HCT116 (cell line): Measurements from ENCODE around the gene GSAP. TPM values are rescaled to one million over a fixed set of nuclear protein-coding genes. Genes with fewer than 3 reads are reported as not detected.

Experiments used
- ATAC-seq: fragments of 200-7000 bp; cut with Tn5 transposase; 2 replicates; pipeline ENCODE4 v1.9.1; 2020; ENCODE audit warnings: mild to moderate bottlenecking, moderate library complexity
- BruUV-seq: library from RNA; stranded (reverse); fragments of 400-500 nt; replicated peaks from 2 replicates; lab custom pipeline; 2021; lab: Mats Ljungman, UMichigan
- CTCF ChIA-PET: fragments of 300-600 bp; sonication (Branson Sonifier 250); formaldehyde crosslinking; loops from one replicate; lab custom pipeline; 2021; ENCODE audit warnings: antibody characterized with exemption; lab: Charles Lee
- POLR2A ChIA-PET: fragments of 300-600, 350-600 bp; sonication (Branson Sonifier 250); formaldehyde crosslinking; loops from one replicate; lab custom pipeline; 2021; ENCODE audit warnings: antibody characterized with exemption; lab: Charles Lee
- RAD21 ChIA-PET, 2 experiments: fragments of 300-600 bp; sonication (Branson Sonifier 250); formaldehyde crosslinking; loops; one replicate each; lab custom pipeline; 2023; ENCODE audit warnings: low total read pairs in 2 of 2; ENCODE audit not compliant: uncharacterized antibody in 2 of 2, unreplicated experiment in 2 of 2, low non-redundant PET in 1 of 2; lab: Charles Lee
- DNase-seq: peaks from one replicate; pipeline ENCODE4 v3.0.0-alpha.2; 2010; ENCODE audit warnings: low read depth, low spot score
- H2AFZ ChIP-seq: fragments of 200-600 bp; shearing (Covaris generic), sonication (generic); 2 replicates; pipeline ENCODE4 v1.6.1; 2017; ENCODE audit warnings: low read depth, mixed run types, mixed read lengths, antibody characterized with exemption, low read length; ENCODE audit not compliant: poor library complexity, severe bottlenecking
- H3K27ac ChIP-seq: 2 replicates; pipeline ENCODE4 v1.5.1; 2012; ENCODE audit warnings: low read depth, low read length
- H3K27me3 ChIP-seq: fragments of 200-600 bp; sonication (generic); 2 replicates; pipeline ENCODE4 v1.6.1; 2016; ENCODE audit warnings: mixed run types, low read length, mixed read lengths; ENCODE audit not compliant: insufficient read depth
- H3K36me3 ChIP-seq, 2 experiments: fragments of 200-500 bp in 1 of 2; fragments of 200-600 bp in 1 of 2; sonication (Bioruptor generic) in 1 of 2; sonication (generic) in 1 of 2; 2 replicates each; pipeline versions ENCODE4 v1.5.1 to v1.6.1; 2014 to 2016; ENCODE audit warnings: low read length in 2 of 2, inconsistent platforms in 1 of 2, mixed read lengths in 1 of 2, mixed run types in 1 of 2; ENCODE audit not compliant: insufficient read depth in 2 of 2, control insufficient read depth in 1 of 2
- H3K4me1 ChIP-seq, 2 experiments: fragments of 200-600 bp in 1 of 2; sonication (generic) in 1 of 2; 2 replicates each; pipeline versions ENCODE4 v1.5.1 to v1.6.1; 2012 to 2017; ENCODE audit warnings: low read length in 2 of 2, inconsistent platforms in 1 of 2, mild to moderate bottlenecking in 1 of 2, mixed read lengths in 1 of 2, mixed run types in 1 of 2, moderate library complexity in 1 of 2; ENCODE audit not compliant: insufficient read depth in 2 of 2, control insufficient read depth in 1 of 2
- H3K4me2 ChIP-seq: fragments of 200-600 bp; sonication (generic); 2 replicates; pipeline ENCODE4 v1.6.1; 2017; ENCODE audit warnings: mixed run types, low read length, mixed read lengths
- H3K4me3 ChIP-seq, 2 experiments: fragments of 200-600 bp in 1 of 2; sonication (generic) in 1 of 2; replicated peaks in 1 of 2; 2 replicates each; pipeline ENCODE4 v1.5.1; 2011 to 2016; ENCODE audit warnings: low read length in 2 of 2, control low read depth in 1 of 2, low read depth in 1 of 2, mild to moderate bottlenecking in 1 of 2, mixed read lengths in 1 of 2, mixed run types in 1 of 2
- H3K79me2 ChIP-seq: fragments of 200-600 bp; sonication (generic); 2 replicates; pipeline ENCODE4 v1.6.1; 2017; ENCODE audit warnings: mild to moderate bottlenecking, mixed run types, low read length, moderate library complexity, mixed read lengths; ENCODE audit not compliant: insufficient read depth
- H3K9ac ChIP-seq: fragments of 200-600 bp; sonication (generic); 2 replicates; pipeline ENCODE4 v1.6.1; 2016; ENCODE audit warnings: low read length, mixed read lengths
- H3K9me2 ChIP-seq: fragments of 200-600 bp; sonication (generic), shearing (Covaris generic); 2 replicates; pipeline ENCODE4 v1.6.1; 2017; ENCODE audit warnings: mixed run types, mild to moderate bottlenecking, moderate library complexity; ENCODE audit not compliant: insufficient read depth
- H3K9me3 ChIP-seq, 2 experiments: fragments of 200-500 bp in 1 of 2; fragments of 200-600 bp in 1 of 2; sonication (Bioruptor generic) in 1 of 2; sonication (generic) in 1 of 2; 2 replicates each; pipeline ENCODE4 v1.6.1; 2014 to 2017; ENCODE audit warnings: low read length in 2 of 2, mixed read lengths in 2 of 2, inconsistent platforms in 1 of 2, low read depth in 1 of 2, mild to moderate bottlenecking in 1 of 2, mixed run types in 1 of 2, moderate library complexity in 1 of 2; ENCODE audit not compliant: control insufficient read depth in 1 of 2, insufficient read depth in 1 of 2
- H4K20me1 ChIP-seq: fragments of 200-600 bp; sonication (generic), shearing (Covaris generic); 2 replicates; pipeline ENCODE4 v1.6.1; 2017; ENCODE audit warnings: mixed run types, mild to moderate bottlenecking, moderate library complexity; ENCODE audit not compliant: insufficient read depth
- ELF1 ChIP-seq: IDR thresholded peaks from 2 replicates; pipeline ENCODE4 v1.6.1; 2012; ENCODE audit warnings: low read depth, borderline replicate concordance
- EZH2 ChIP-seq: fragments of 200-600 bp; sonication (generic); IDR thresholded peaks from 2 replicates; pipeline ENCODE4 v1.6.1; 2017; ENCODE audit warnings: antibody characterized with exemption, mixed run types
- JUND ChIP-seq: IDR thresholded peaks from 2 replicates; pipeline ENCODE4 v1.6.1; 2012
- SP1 ChIP-seq: IDR thresholded peaks from 2 replicates; pipeline ENCODE4 v1.6.1; 2012; ENCODE audit warnings: low read depth
- YY1 ChIP-seq: IDR thresholded peaks from 2 replicates; pipeline ENCODE4 v1.6.1; 2011; ENCODE audit warnings: low read length, low read depth, moderate library complexity, mild to moderate bottlenecking; ENCODE audit not compliant: insufficient replicate concordance; ENCODE audit errors: extremely low read depth
- intact Hi-C: fragments of 100-400 bp; cut with micrococcal nuclease; formaldehyde crosslinking; loops from 2 replicates; pipeline ENCODE4 v1.10.0; 2022
- total RNA-seq: library from RNA; stranded (reverse); gene quantifications from one replicate; pipeline ENCODE4 v1.2.1, GENCODE V29; 2021; ENCODE audit not compliant: unreplicated experiment
- TF ChIP-seq, protein P1 (sequence below), 3 experiments: fragments of 200-600 bp in 1 of 3; sonication (generic) in 1 of 3; IDR thresholded peaks in 2 of 3; conservative IDR thresholded peaks in 1 of 3; 2 replicates each; pipeline ENCODE4 v1.5.1; 2012 to 2017; ENCODE audit warnings: low read depth in 2 of 3, low read length in 2 of 3, antibody characterized with exemption in 1 of 3, borderline replicate concordance in 1 of 3, control low read depth in 1 of 3, mild to moderate bottlenecking in 1 of 3, mixed read lengths in 1 of 3, mixed run types in 1 of 3, moderate library complexity in 1 of 3; ENCODE audit not compliant: insufficient read depth in 1 of 3
- TF ChIP-seq, protein P2 (sequence below): IDR thresholded peaks from 2 replicates; pipeline ENCODE4 v1.6.1; 2011; ENCODE audit warnings: mild to moderate bottlenecking, low read length, moderate library complexity; ENCODE audit not compliant: insufficient replicate concordance; ENCODE audit errors: extremely low read depth

The GSAP gene
- total RNA-seq, 1 experiment from 2014 or later, result not detected

DNA sequence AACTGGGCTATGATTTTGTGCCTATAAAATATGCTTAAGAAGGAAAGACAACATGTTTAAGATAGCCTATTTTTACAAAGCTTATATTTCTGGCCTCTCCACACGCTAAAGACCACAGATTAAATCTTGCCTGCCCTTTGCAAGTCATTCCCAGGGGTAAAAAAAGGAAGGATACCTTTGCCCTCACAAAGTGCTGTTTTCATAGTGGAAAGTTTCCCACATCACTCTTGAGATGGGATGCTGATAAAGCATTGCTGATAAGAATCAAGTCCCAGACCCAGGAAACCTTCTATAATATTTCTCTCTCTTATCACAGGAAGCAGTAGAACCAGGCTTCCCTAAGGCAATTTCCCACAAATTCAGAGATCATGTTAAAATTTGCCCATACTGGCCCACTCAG, 56.5 kb downstream of the GSAP start:
- TF ChIP-seq JUND, result no peak
- no peak for TF ChIP-seq SP1
- TF ChIP-seq, protein P1, sequence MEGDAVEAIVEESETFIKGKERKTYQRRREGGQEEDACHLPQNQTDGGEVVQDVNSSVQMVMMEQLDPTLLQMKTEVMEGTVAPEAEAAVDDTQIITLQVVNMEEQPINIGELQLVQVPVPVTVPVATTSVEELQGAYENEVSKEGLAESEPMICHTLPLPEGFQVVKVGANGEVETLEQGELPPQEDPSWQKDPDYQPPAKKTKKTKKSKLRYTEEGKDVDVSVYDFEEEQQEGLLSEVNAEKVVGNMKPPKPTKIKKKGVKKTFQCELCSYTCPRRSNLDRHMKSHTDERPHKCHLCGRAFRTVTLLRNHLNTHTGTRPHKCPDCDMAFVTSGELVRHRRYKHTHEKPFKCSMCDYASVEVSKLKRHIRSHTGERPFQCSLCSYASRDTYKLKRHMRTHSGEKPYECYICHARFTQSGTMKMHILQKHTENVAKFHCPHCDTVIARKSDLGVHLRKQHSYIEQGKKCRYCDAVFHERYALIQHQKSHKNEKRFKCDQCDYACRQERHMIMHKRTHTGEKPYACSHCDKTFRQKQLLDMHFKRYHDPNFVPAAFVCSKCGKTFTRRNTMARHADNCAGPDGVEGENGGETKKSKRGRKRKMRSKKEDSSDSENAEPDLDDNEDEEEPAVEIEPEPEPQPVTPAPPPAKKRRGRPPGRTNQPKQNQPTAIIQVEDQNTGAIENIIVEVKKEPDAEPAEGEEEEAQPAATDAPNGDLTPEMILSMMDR (IDR thresholded peaks at IDR 0.05 in 2 of 3, conservative IDR thresholded peaks at IDR 0.05 in 1 of 3; ENCODE audit: borderline replicate concordance in 1 of 3, insufficient read depth in 1 of 3, low read depth in 2 of 3, low read length in 2 of 3), result no peak
- no peak for TF ChIP-seq ELF1
- no peak for TF ChIP-seq YY1
- TF ChIP-seq EZH2, result no peak
- TF ChIP-seq, protein P2, sequence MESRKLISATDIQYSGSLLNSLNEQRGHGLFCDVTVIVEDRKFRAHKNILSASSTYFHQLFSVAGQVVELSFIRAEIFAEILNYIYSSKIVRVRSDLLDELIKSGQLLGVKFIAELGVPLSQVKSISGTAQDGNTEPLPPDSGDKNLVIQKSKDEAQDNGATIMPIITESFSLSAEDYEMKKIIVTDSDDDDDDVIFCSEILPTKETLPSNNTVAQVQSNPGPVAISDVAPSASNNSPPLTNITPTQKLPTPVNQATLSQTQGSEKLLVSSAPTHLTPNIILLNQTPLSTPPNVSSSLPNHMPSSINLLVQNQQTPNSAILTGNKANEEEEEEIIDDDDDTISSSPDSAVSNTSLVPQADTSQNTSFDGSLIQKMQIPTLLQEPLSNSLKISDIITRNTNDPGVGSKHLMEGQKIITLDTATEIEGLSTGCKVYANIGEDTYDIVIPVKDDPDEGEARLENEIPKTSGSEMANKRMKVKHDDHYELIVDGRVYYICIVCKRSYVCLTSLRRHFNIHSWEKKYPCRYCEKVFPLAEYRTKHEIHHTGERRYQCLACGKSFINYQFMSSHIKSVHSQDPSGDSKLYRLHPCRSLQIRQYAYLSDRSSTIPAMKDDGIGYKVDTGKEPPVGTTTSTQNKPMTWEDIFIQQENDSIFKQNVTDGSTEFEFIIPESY, result no peak
- no peaks in the 10 kb centered on the region for H3K9me2 ChIP-seq
- CTCF ChIA-PET, result no interaction called here
- BruUV-seq, result no TSS peak
- H3K4me1 ChIP-seq, result no peaks in the 10 kb centered on the region
- no peak overlapping the region for H3K4me2 ChIP-seq
- no peaks in the 10 kb centered on the region for H3K36me3 ChIP-seq
- intact Hi-C loops, result no loop called here
- DNase-seq (no peak), ATAC-seq (no peak)
- RAD21 ChIA-PET, result no interaction called here
- H3K9ac ChIP-seq, result no peak overlapping the region
- no peak overlapping the region for H2AFZ ChIP-seq
- H4K20me1 ChIP-seq, result no peaks in the 10 kb centered on the region
- POLR2A ChIA-PET, result no interaction called here
- H3K27me3 ChIP-seq, result no peaks in the 10 kb centered on the region
- no peak overlapping the region for H3K27ac ChIP-seq
- no peaks in the 10 kb centered on the region for H3K79me2 ChIP-seq
- H3K4me3 ChIP-seq, result no peak overlapping the region
- no peaks in the 10 kb centered on the region for H3K9me3 ChIP-seq
